Spleen (tissue), 7 donors: Measurements from ENCODE around the gene F11R.

ENCODE experiments used
- POLR2A ChIP-seq, 3 donors: fragments of 450-650 bp; IDR thresholded peaks; one replicate each; pipeline ENCODE4 v1.5.1; 2017; ENCODE audit warnings: antibody characterized with exemption in 3 of 3, mild to moderate bottlenecking in 1 of 3
- TF ChIP-seq, protein P1 (sequence below), 11 experiments: fragments of 200-600 bp in 7 of 11; fragments of 450-650 bp in 4 of 11; sonication (generic) in 4 of 11; IDR thresholded peaks in 8 of 11; conservative IDR thresholded peaks in 3 of 11; 1 replicate in 7 of 11; 2 replicates in 4 of 11; pipeline versions ENCODE4 v1.4.0 to v1.8.0; 2016 to 2021; ENCODE audit warnings: antibody characterized with exemption in 11 of 11, inconsistent platforms in 4 of 11, mild to moderate bottlenecking in 1 of 11
- donor health status: DM: no; HTN: no; CAD: no; lungs with moderate emphysema.
- donor health status: DM: no; HTN: no; CAD: no.
- donor health status: DM: no; HTN: no; CAD: no.

DNA sequence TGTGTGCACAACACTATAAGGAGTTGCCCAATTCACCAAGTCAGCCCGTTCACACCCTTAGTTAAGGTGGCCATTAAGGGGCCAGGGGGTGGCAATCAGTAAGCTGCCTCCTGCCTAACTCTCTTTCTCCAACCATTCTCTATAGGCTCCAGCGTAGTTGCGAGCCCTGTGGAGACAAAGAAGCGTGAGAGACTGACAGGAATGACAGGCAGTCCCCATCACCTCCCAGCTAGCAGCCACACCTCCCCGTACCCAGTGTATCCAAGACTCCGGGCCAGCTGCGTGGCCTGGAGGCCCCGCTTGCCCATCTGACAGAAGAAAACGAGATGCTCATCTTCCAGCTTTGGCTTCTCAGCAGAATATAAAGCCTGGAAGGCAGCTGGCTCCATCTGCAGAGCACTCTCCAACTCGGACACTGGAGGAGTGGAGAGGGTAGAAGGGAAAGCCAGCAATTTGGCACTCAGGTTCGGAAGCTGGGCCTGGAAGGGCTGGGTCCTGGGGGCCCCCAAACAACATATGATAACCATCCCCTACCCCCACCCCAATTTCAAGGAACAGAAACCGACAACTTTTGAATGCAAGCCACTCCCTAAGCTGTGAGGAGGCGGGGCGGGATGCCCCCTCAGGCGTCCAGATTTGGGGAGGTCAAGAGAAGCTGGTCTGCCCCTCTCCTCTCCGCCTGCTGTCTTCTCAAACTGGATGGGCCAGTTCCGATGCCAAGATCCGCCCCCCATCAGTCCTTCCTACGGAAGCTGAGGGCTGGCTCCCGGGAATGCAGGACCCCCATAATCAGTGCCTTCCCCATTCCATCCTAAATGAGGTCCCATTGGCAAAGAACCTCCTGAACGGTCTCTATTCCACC, 16.9 kb upstream of the F11R start:
- TF ChIP-seq, protein P1, sequence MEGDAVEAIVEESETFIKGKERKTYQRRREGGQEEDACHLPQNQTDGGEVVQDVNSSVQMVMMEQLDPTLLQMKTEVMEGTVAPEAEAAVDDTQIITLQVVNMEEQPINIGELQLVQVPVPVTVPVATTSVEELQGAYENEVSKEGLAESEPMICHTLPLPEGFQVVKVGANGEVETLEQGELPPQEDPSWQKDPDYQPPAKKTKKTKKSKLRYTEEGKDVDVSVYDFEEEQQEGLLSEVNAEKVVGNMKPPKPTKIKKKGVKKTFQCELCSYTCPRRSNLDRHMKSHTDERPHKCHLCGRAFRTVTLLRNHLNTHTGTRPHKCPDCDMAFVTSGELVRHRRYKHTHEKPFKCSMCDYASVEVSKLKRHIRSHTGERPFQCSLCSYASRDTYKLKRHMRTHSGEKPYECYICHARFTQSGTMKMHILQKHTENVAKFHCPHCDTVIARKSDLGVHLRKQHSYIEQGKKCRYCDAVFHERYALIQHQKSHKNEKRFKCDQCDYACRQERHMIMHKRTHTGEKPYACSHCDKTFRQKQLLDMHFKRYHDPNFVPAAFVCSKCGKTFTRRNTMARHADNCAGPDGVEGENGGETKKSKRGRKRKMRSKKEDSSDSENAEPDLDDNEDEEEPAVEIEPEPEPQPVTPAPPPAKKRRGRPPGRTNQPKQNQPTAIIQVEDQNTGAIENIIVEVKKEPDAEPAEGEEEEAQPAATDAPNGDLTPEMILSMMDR (IDR thresholded peaks at IDR 0.05 in 8 of 11, conservative IDR thresholded peaks at IDR 0.05 in 3 of 11): no peak
- TF ChIP-seq POLR2A (IDR thresholded peaks at IDR 0.05): no peak
